Activated CD4-positive, alpha-beta T cell treated with anti-CD3 and anti-CD28 coated beads, Interleukin-2, amount 10 ng/mL, durations not matched to agents 7 days and 5 days (primary cell): Measurements from ENCODE around the gene SUCO. TPM values are rescaled to one million over a fixed set of nuclear protein-coding genes. Genes with fewer than 3 reads are reported as not detected.
"Not testable (repeated sequence)": the region's sequence is repeated elsewhere in the genome, so short reads cannot be mapped to it uniquely, and the experiment has no call there.

Experiments
- CTCF ChIA-PET: fragments of 350-600 bp; sonication (Branson Sonifier 250); formaldehyde crosslinking; loops from one replicate; lab custom pipeline; 2021; ENCODE audit warnings: antibody characterized with exemption; lab: Charles Lee
- POLR2A ChIA-PET: fragments of 350-600 bp; sonication (Branson Sonifier 250); formaldehyde crosslinking; loops from one replicate; lab custom pipeline; 2021; ENCODE audit warnings: antibody characterized with exemption; lab: Charles Lee
- DNase-seq: peaks from one replicate; pipeline ENCODE4 v3.0.0-alpha.2; 2020
- H3K27ac Mint-ChIP-seq: one replicate; pipeline ENCODE4 v1.8.0; 2021; ENCODE audit warnings: mild to moderate bottlenecking, moderate library complexity, mixed read lengths
- H3K27me3 Mint-ChIP-seq: one replicate; pipeline ENCODE4 v1.8.0; 2021; ENCODE audit warnings: mixed read lengths
- H3K36me3 Mint-ChIP-seq: one replicate; pipeline ENCODE4 v1.8.0; 2021; ENCODE audit warnings: low read depth, mixed read lengths
- H3K4me1 Mint-ChIP-seq: one replicate; pipeline ENCODE4 v1.8.0; 2021; ENCODE audit warnings: mixed read lengths
- H3K4me3 Mint-ChIP-seq: one replicate; pipeline ENCODE4 v1.8.0; 2021; ENCODE audit warnings: mild to moderate bottlenecking, moderate library complexity, mixed read lengths
- H3K9me3 Mint-ChIP-seq: one replicate; pipeline ENCODE4 v1.8.0; 2021; ENCODE audit warnings: mixed read lengths
- total RNA-seq, 2 experiments: library from RNA; stranded (reverse); gene quantifications; one replicate each; pipeline ENCODE4 v1.2.3, GENCODE V29; 2021

SUCO gene
- total RNA-seq, 2 experiments from 2014 or later = 31.4 to 38.3 TPM

DNA sequence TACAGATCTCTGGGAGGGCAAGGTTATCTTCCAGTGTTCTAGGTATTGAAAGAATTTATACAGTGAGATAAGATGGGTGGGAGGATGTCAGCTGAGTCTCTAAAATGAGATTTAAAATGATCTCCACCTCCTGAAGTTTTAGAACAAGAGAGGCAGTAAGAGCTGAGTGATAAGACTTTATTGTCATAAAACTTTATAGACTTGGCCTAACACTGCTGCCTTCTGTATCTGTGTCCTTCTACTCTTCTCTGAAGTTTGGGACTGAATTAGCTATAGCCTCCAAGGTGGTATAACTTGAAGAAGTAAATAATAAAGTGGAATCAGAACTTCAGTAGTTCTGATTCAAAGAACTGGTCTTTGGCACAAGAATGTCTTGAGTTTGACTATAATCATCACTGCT is 48.3 kb downstream of the SUCO start:
- H3K9me3 Mint-ChIP-seq = no peaks in the 10 kb centered on the region
- ChIA-PET POLR2A (no interaction called here), CTCF (interaction anchor here (0.7 kb wide), 1 partner anchor 16 kb away, joined by 3 read pairs; no protein-coding TSS in a partner anchor)
- H3K36me3 Mint-ChIP-seq = peaks cover 32% of the 10 kb centered on the region
- peaks cover 5% of the 10 kb centered on the region for H3K4me1 Mint-ChIP-seq
- H3K4me3 Mint-ChIP-seq = no peak overlapping the region
- no peaks in the 10 kb centered on the region for H3K27me3 Mint-ChIP-seq
- H3K27ac Mint-ChIP-seq = no peak overlapping the region
- no peak for DNase-seq

DNA sequence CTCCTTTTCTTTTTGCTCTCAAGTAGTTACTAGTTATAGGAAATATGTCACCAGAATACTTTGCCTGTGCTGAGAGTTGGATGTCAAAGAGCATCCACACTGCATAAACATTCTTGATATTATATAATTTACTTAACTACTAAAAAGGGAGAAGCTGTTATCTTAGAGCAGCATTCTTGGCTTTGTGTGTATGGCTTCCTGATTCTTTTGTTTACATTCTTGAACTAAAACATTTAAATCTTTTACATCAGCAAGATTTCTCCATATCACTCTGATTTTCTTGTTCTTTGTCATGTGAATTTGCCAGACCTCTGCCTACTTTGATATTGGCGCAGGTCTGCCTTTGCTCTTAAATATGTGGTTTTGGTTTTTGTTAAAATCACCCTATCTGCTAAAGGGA is 48.8 kb downstream of the SUCO start:
- POLR2A ChIA-PET = no interaction called here
- Mint-ChIP-seq H3K27ac (no peak overlapping the region), H3K4me1 (peaks cover 5% of the 10 kb centered on the region), H3K36me3 (peaks cover 32% of the 10 kb centered on the region), H3K27me3 (no peaks in the 10 kb centered on the region), H3K9me3 (no peaks in the 10 kb centered on the region), H3K4me3 (no peak overlapping the region)
- CTCF ChIA-PET = no interaction called here
- no peak for DNase-seq

DNA sequence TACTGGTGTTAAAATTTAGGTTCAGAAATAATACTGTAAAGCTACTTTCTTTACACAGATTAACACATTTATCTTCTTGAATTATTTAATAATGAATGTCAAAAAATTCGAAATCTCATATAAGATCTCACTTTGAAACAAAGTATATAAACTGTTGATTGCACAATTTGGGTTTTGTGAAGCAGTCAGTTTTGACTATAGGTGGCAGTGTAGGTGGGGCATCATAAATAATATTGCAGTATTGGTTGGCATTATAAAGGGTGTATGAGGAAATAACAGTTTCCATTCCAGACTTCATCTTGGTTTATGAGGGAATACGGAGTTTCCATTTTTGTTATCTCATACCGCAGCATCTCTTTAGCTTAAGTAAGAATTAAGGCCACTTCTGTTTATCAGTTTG is 49.9 kb downstream of the SUCO start:
- H3K27me3 Mint-ChIP-seq = no peaks in the 10 kb centered on the region
- H3K9me3 Mint-ChIP-seq = no peaks in the 10 kb centered on the region
- H3K27ac Mint-ChIP-seq = no peak overlapping the region
- DNase-seq = no peak
- peaks cover 36% of the 10 kb centered on the region for H3K36me3 Mint-ChIP-seq
- peaks cover 5% of the 10 kb centered on the region for H3K4me1 Mint-ChIP-seq
- ChIA-PET CTCF (interaction anchor here (0.6 to 0.9 kb wide), 3 partner anchors 25 to 137 kb away, joined by 3 to 4 read pairs (median 3); no protein-coding TSS in a partner anchor), POLR2A (no interaction called here)
- no peak overlapping the region for H3K4me3 Mint-ChIP-seq

DNA sequence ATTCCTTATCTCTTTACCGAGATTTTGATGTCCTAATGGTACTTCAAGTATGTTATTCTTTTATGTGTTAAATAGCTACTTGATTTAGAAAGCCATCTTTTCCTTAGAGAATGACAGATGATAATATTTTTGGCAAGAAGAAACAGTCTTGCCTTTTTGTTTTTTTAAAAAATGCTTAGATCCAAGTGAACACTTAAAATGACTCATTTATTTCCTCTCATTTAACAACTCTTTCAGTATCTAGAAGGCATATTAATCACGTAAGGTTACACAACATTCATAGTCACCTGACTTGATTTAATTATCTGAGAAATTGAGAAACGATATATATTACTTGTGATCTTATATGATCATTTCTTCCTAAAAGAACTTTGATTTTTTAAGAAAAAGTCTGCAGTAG is 52.4 kb downstream of the SUCO start:
- no peaks in the 10 kb centered on the region for H3K27me3 Mint-ChIP-seq
- CTCF ChIA-PET = interaction anchor here (1.8 kb wide), 1 partner anchor 134 kb away, joined by 5 read pairs; no protein-coding TSS in a partner anchor
- peaks cover 41% of the 10 kb centered on the region for H3K36me3 Mint-ChIP-seq
- no peaks in the 10 kb centered on the region for H3K9me3 Mint-ChIP-seq
- no peak overlapping the region for H3K27ac Mint-ChIP-seq
- H3K4me3 Mint-ChIP-seq = no peak overlapping the region
- POLR2A ChIA-PET = no interaction called here
- H3K4me1 Mint-ChIP-seq = peaks cover 17% of the 10 kb centered on the region
- no peak for DNase-seq

DNA sequence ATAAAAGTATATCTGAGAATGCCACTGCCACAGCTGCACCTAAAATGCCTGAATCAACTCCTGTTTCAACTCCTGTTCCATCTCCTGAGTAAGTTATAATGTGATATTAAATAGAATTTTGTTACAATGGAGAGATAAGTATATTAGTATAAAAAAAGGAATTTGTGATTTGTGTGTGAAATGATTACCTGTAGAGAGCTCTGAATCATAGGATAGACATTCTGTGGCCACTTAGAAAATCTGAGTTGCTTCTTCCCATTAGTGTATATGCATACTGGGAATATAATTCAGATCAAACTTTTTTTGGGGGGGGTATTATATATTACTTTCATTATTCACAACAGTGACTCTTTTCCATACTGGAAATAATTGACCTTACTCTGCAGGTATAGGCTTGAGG is 52.9 kb downstream of the SUCO start:
- no peak for DNase-seq
- Mint-ChIP-seq H3K36me3 (peaks cover 41% of the 10 kb centered on the region), H3K4me1 (peaks cover 17% of the 10 kb centered on the region), H3K9me3 (peaks cover 3% of the 10 kb centered on the region), H3K27me3 (no peaks in the 10 kb centered on the region), H3K4me3 (no peak overlapping the region), H3K27ac (no peak overlapping the region)
- ChIA-PET POLR2A (interaction anchor here (0.6 kb wide), 1 partner anchor 470 kb away, joined by 3 read pairs; no protein-coding TSS in a partner anchor), CTCF (interaction anchor here (1.2 to 1.8 kb wide), 2 partner anchors 11 to 134 kb away, joined by 3 to 5 read pairs; no protein-coding TSS in a partner anchor)

DNA sequence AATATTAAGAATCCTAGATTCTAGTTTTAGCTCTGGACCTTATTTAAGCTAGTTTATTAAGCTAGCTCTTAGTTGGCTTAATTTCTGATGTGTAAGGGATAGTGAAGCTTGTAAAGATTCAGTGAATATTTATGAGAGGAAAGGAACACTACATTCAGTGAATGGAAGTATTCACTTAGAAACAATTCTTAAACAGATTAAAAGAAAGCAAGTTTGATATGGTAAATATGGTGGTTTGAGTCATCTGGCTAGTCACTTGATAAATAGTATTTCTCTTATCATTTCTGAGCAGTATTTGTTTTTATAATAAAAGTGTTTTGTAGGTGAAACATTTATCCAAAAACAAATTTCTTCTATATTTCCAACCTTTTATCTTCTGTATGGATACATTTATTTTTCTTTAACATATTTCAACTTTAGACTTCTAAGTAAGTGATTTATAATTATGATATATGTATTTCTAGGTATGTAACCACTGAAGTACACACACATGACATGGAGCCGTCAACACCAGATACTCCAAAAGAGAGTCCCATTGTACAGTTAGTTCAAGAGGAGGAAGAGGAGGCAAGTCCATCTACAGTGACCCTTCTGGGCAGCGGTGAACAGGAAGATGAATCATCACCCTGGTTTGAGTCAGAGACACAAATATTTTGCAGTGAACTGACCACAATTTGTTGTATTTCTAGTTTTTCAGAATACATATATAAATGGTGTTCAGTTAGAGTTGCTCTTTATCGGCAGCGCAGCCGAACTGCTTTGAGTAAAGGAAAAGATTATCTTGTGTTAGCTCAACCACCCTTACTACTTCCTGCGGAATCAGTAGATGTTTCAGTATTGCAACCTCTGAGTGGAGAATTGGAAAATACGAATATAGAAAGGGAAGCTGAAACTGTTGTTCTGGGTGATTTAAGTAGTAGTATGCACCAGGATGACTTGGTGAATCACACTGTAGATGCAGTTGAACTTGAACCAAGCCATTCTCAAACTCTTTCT is 55.6 kb downstream of the SUCO start:
- Mint-ChIP-seq H3K27me3 (no peaks in the 10 kb centered on the region), H3K36me3 (peaks cover 58% of the 10 kb centered on the region), H3K9me3 (peaks cover 12% of the 10 kb centered on the region), H3K4me1 (peaks cover 13% of the 10 kb centered on the region), H3K27ac (no peak overlapping the region), H3K4me3 (no peak overlapping the region)
- POLR2A ChIA-PET = no interaction called here
- DNase-seq = no peak
- CTCF ChIA-PET = interaction anchor here (1.0 kb wide), 1 partner anchor 10 kb away, joined by 4 read pairs; no protein-coding TSS in a partner anchor

DNA sequence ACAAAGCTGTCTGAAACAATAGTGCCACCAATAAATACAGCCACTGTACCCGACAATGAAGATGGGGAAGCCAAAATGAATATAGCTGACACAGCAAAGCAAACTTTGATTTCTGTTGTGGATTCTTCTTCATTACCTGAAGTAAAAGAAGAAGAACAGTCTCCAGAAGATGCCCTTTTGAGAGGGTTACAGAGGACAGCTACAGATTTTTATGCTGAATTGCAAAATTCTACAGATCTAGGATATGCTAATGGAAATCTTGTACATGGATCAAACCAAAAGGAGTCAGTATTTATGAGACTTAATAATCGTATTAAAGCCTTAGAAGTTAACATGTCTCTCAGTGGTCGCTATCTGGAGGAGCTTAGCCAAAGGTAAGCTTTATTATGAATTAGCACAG is 56.6 kb downstream of the SUCO start:
- ChIA-PET POLR2A (no interaction called here), CTCF (interaction anchor here (0.9 to 1.2 kb wide), 3 partner anchors 9 to 140 kb away, joined by 3 to 4 read pairs (median 3); no protein-coding TSS in a partner anchor)
- peaks cover 13% of the 10 kb centered on the region for H3K4me1 Mint-ChIP-seq
- no peak overlapping the region for H3K27ac Mint-ChIP-seq
- H3K36me3 Mint-ChIP-seq = peaks cover 68% of the 10 kb centered on the region
- H3K27me3 Mint-ChIP-seq = no peaks in the 10 kb centered on the region
- no peak overlapping the region for H3K4me3 Mint-ChIP-seq
- H3K9me3 Mint-ChIP-seq = peaks cover 17% of the 10 kb centered on the region
- DNase-seq = no peak

DNA sequence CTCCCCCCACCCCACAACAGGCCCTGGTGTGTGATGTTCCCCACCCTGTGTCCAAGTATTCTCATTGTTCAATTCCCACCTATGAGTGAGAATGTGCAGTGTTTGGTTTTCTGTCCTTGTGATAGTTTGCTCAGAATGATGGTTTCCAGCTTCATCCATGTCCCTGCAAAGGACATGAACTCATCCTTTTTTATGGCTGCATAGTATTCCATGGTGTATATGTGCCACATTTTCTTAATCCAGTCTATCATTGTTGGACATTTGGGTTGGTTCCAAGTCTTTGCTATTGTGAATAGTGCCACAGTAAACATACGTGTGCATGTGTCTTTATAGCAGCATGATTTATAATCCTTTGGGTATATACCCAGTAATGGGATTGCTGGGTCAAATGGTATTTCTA is 58.5 kb downstream of the SUCO start:
- POLR2A ChIA-PET, H3K4me3 Mint-ChIP-seq, H3K27me3 Mint-ChIP-seq, DNase-seq, H3K27ac Mint-ChIP-seq, CTCF ChIA-PET: not testable (repeated sequence)
- H3K4me1 Mint-ChIP-seq = peaks cover 19% of the 10 kb centered on the region
- peaks cover 21% of the 10 kb centered on the region for H3K9me3 Mint-ChIP-seq
- peaks cover 87% of the 10 kb centered on the region for H3K36me3 Mint-ChIP-seq

DNA sequence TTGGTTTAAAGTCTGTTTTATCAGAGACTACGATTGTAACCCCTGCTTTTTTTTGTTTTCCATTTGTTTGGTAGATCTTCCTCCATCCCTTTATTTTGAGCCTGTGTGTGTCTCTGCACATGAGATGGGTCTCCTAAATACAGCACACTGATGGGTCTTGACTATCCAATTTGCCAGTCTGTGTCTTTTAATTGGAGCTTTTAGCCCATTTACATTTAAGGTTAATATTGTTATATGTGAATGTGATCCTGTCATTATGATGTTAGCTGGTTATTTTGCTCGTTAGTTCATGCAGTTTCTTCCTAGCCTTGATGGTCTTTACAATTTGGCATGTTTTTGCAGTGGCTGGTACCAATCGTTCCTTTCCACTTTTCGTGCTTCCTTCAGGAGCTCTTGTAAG is 62.1 kb downstream of the SUCO start:
- Mint-ChIP-seq H3K9me3 (peaks cover 28% of the 10 kb centered on the region), H3K4me1 (peaks cover 17% of the 10 kb centered on the region), H3K36me3 (peaks cover 83% of the 10 kb centered on the region)
- H3K27me3 Mint-ChIP-seq, POLR2A ChIA-PET, DNase-seq, H3K4me3 Mint-ChIP-seq, H3K27ac Mint-ChIP-seq: not testable (repeated sequence)
- CTCF ChIA-PET = interaction anchor here (1.0 kb wide), 1 partner anchor 11 kb away, joined by 3 read pairs; no protein-coding TSS in a partner anchor

DNA sequence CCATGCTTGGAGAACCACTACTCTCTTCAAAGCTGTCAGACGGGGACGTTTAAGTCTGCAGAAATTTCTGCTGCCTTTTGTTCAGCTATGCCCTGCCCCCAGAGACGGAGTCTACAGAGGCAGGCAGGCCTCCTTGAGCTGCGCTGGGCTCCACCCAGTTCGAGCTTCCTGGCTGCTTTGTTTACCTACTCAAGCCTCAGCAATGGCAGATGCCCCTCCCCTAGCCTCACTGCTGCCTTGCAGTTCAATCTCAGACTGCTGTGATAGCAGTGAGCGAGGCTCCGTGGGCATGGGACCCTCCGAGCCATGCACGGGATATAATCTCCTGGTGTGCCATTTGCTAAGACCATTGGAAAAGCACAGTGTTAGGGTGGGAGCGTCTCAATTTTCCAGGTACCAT is 63.8 kb downstream of the SUCO start:
- H3K9me3 Mint-ChIP-seq = peaks cover 23% of the 10 kb centered on the region
- H3K27me3 Mint-ChIP-seq, H3K4me3 Mint-ChIP-seq, DNase-seq: not testable (repeated sequence)
- peaks cover 17% of the 10 kb centered on the region for H3K4me1 Mint-ChIP-seq
- H3K36me3 Mint-ChIP-seq = peaks cover 74% of the 10 kb centered on the region
- ChIA-PET POLR2A (interaction anchor here (0.7 kb wide), 1 partner anchor 1470 kb away, joined by 5 read pairs; no protein-coding TSS in a partner anchor), CTCF (interaction anchor here (1.4 to 1.6 kb wide), 2 partner anchors 11 to 38 kb away, joined by 3 read pairs; no protein-coding TSS in a partner anchor)
- H3K27ac Mint-ChIP-seq = peak overlapping the region; percentile 41

DNA sequence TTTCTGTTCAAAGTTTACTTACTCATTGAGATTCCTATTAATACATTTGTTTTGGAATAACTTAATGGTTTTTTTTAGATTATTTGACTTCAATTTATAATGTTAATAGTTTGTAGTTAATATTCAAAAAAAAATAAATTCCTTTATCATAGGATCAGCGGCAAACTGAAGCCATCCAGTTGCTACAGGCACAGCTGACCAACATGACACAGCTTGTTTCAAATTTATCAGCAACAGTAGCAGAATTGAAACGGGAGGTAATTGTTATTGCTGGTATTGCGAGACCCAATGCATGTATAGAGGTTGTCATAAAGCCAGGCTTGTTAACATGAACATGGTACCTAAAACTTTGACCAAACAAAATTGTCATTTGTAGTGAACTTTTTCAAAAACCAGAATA is 67.0 kb downstream of the SUCO start:
- peaks cover 11% of the 10 kb centered on the region for H3K9me3 Mint-ChIP-seq
- peaks cover 53% of the 10 kb centered on the region for H3K36me3 Mint-ChIP-seq
- no peaks in the 10 kb centered on the region for H3K27me3 Mint-ChIP-seq
- H3K27ac Mint-ChIP-seq = no peak overlapping the region
- H3K4me1 Mint-ChIP-seq = peaks cover 17% of the 10 kb centered on the region
- CTCF ChIA-PET = no interaction called here
- no peak for DNase-seq
- POLR2A ChIA-PET = interaction anchor here (0.7 kb wide), 1 partner anchor 44 kb away, joined by 3 read pairs; no protein-coding TSS in a partner anchor
- no peak overlapping the region for H3K4me3 Mint-ChIP-seq

DNA sequence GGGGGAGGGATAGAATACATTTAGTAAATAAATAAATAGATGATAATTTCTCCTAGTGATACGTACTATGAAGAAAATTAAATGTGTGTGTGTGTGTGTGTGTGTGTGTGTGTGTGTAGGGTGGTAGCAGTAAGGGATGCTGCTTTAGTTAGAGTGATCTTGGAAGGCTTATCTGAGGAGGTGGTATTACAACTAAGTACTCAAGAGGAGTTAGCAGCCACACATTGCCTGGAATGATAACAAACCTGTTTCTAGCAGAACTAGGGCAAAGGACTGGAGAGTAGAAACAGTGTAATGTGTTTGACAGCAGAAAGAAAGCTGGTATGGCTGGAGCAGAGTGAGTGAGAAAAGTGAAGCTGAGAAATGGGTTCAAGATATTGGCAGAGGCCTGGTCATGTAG is 67.7 kb downstream of the SUCO start:
- Mint-ChIP-seq H3K27ac (no peak overlapping the region), H3K4me3 (no peak overlapping the region), H3K36me3 (peaks cover 46% of the 10 kb centered on the region), H3K4me1 (peaks cover 16% of the 10 kb centered on the region), H3K27me3 (no peaks in the 10 kb centered on the region), H3K9me3 (peaks cover 11% of the 10 kb centered on the region)
- CTCF ChIA-PET = no interaction called here
- no peak for DNase-seq
- POLR2A ChIA-PET = no interaction called here
